HepG2 (cell line): ENCODE data around the gene KNL1. TPM values are rescaled to one million over a fixed set of nuclear protein-coding genes. Genes with fewer than 3 reads are reported as not detected.

Experiments
- EP300 ChIP-seq, 3 experiments: sonication (generic) in 1 of 3; formaldehyde crosslinking in 1 of 3; IDR thresholded peaks; 2 replicates each; pipeline versions ENCODE4 v1.5.1 to v1.6.1; 2011 to 2020; ENCODE audit warnings: low read depth in 2 of 3, low read length in 2 of 3, borderline replicate concordance in 1 of 3, improper control_type of control experiment in 1 of 3, mild to moderate bottlenecking in 1 of 3, missing genetic modification reagents in 1 of 3, moderate library complexity in 1 of 3
- ISX ChIP-seq: sonication (generic); formaldehyde crosslinking; conservative IDR thresholded peaks from 2 replicates; pipeline ENCODE4 v1.5.0; 2020; ENCODE audit warnings: missing genetic modification reagents
- MAFK ChIP-seq, 2 experiments: IDR thresholded peaks in 1 of 2; conservative IDR thresholded peaks in 1 of 2; 2 replicates each; pipeline ENCODE4 v1.6.1; 2011; ENCODE audit warnings: improper control_type of control experiment in 2 of 2, low read length in 2 of 2
- TOE1 ChIP-seq: sonication (generic); formaldehyde crosslinking; IDR thresholded peaks from 2 replicates; pipeline ENCODE4 v1.4.0; 2020; ENCODE audit warnings: mild to moderate bottlenecking, missing genetic modification reagents
- WIZ ChIP-seq: sonication (generic); formaldehyde crosslinking; IDR thresholded peaks from 2 replicates; pipeline ENCODE4 v1.5.1; 2020; ENCODE audit warnings: mild to moderate bottlenecking, missing genetic modification reagents
- ZBTB34 ChIP-seq: sonication (generic); formaldehyde crosslinking; IDR thresholded peaks from 2 replicates; pipeline ENCODE4 v1.8.0; 2022; ENCODE audit warnings: mild to moderate bottlenecking, missing genetic modification reagents
- ZNF333 ChIP-seq: sonication (generic); formaldehyde crosslinking; IDR thresholded peaks from 2 replicates; pipeline ENCODE4 v1.4.0; 2020; ENCODE audit warnings: mild to moderate bottlenecking, missing genetic modification reagents, borderline replicate concordance
- polyA plus RNA-seq, 8 experiments: library from polyadenylated mRNA; depleted of rRNA in 3 of 8; stranded (reverse) in 7 of 8; unstranded in 1 of 8; fragments of >200 nt; fragmentation: Illumina TruSeq in 4 of 8; extraction: Trizol in 4 of 8; gene quantifications; 2 replicates each; pipeline versions ENCODE4 v1.2.1 to v1.2.3, GENCODE V29; 2011 to 2016; ENCODE audit warnings: low read depth in 4 of 8, missing spikeins in 1 of 8, mixed read lengths in 1 of 8; ENCODE audit not compliant: insufficient read depth in 1 of 8
- total RNA-seq, 5 experiments: library from RNA; depleted of rRNA; stranded (reverse); fragments of >200 nt; fragmentation: Illumina TruSeq; extraction: Trizol; gene quantifications; 2 replicates each; pipeline ENCODE4 v1.2.3, GENCODE V29; 2016; ENCODE audit warnings: low read depth in 1 of 5
- TF ChIP-seq, protein P1 (sequence below): sonication (generic); formaldehyde crosslinking; IDR thresholded peaks from 2 replicates; pipeline ENCODE4 v1.4.0; 2020; ENCODE audit warnings: missing genetic modification reagents, mild to moderate bottlenecking, borderline replicate concordance
- TF ChIP-seq, protein P2 (sequence below): sonication (generic); formaldehyde crosslinking; IDR thresholded peaks from 2 replicates; pipeline ENCODE4 v1.9.0; 2021; ENCODE audit warnings: mild to moderate bottlenecking, missing genetic modification reagents
- TF ChIP-seq, protein P3 (sequence below), 2 experiments: sonication (generic) in 1 of 2; formaldehyde crosslinking in 1 of 2; IDR thresholded peaks; 2 replicates each; pipeline versions ENCODE4 v1.4.0 to v1.6.1; 2016 to 2020; ENCODE audit warnings: borderline replicate concordance in 1 of 2, low read depth in 1 of 2, mild to moderate bottlenecking in 1 of 2, missing genetic modification reagents in 1 of 2

The KNL1 gene
- total and polyA plus RNA-seq, 2 of the 13 experiments (the other 11 are each of a cell fraction or from before 2014, with no cell fraction given), result 8.0 to 21.4 TPM

GRCh38 chr15:40694688-40695468 lies 100.8 kb downstream of the KNL1 start, which contains the start of gene RAD51 (continued):
- TF ChIP-seq, protein P1, sequence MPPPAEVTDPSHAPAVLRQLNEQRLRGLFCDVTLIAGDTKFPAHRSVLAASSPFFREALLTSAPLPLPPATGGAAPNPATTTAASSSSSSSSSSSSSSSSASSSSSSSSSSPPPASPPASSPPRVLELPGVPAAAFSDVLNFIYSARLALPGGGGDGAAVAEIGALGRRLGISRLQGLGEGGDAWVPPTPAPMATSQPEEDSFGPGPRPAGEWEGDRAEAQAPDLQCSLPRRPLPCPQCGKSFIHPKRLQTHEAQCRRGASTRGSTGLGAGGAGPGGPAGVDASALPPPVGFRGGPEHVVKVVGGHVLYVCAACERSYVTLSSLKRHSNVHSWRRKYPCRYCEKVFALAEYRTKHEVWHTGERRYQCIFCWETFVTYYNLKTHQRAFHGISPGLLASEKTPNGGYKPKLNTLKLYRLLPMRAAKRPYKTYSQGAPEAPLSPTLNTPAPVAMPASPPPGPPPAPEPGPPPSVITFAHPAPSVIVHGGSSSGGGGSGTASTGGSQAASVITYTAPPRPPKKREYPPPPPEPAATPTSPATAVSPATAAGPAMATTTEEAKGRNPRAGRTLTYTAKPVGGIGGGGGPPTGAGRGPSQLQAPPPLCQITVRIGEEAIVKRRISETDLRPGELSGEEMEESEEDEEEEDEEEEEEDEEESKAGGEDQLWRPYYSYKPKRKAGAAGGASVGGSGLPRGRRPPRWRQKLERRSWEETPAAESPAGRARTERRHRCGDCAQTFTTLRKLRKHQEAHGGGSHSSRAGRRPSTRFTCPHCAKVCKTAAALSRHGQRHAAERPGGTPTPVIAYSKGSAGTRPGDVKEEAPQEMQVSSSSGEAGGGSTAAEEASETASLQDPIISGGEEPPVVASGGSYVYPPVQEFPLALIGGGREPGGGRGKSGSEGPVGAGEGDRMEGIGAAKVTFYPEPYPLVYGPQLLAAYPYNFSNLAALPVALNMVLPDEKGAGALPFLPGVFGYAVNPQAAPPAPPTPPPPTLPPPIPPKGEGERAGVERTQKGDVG, result no peak
- no peak for TF ChIP-seq MAFK (conservative IDR thresholded peaks at IDR 0.05 in 1 of 2, IDR thresholded peaks at IDR 0.05 in 1 of 2; ENCODE audit: low read length in 2 of 2)
- TF ChIP-seq ZNF333 (CRISPR knock-in tag), result peak; percentile 85; the same call in 1 of the 2 replicates
- no peak for TF ChIP-seq ZBTB34 (CRISPR knock-in tag)
- no peak for TF ChIP-seq EP300 (IDR thresholded peaks at IDR 0.05; ENCODE audit: low read depth in 2 of 2, low read length in 2 of 2)
- TF ChIP-seq EP300 (CRISPR knock-in tag; IDR thresholded peaks at IDR 0.05; ENCODE audit: borderline replicate concordance), result no peak; the same call in 1 of the 2 replicates
- TF ChIP-seq WIZ, result no peak
- TF ChIP-seq ISX, result peak; percentile 72; the same call in 1 of the 2 replicates
- TF ChIP-seq, protein P2, sequence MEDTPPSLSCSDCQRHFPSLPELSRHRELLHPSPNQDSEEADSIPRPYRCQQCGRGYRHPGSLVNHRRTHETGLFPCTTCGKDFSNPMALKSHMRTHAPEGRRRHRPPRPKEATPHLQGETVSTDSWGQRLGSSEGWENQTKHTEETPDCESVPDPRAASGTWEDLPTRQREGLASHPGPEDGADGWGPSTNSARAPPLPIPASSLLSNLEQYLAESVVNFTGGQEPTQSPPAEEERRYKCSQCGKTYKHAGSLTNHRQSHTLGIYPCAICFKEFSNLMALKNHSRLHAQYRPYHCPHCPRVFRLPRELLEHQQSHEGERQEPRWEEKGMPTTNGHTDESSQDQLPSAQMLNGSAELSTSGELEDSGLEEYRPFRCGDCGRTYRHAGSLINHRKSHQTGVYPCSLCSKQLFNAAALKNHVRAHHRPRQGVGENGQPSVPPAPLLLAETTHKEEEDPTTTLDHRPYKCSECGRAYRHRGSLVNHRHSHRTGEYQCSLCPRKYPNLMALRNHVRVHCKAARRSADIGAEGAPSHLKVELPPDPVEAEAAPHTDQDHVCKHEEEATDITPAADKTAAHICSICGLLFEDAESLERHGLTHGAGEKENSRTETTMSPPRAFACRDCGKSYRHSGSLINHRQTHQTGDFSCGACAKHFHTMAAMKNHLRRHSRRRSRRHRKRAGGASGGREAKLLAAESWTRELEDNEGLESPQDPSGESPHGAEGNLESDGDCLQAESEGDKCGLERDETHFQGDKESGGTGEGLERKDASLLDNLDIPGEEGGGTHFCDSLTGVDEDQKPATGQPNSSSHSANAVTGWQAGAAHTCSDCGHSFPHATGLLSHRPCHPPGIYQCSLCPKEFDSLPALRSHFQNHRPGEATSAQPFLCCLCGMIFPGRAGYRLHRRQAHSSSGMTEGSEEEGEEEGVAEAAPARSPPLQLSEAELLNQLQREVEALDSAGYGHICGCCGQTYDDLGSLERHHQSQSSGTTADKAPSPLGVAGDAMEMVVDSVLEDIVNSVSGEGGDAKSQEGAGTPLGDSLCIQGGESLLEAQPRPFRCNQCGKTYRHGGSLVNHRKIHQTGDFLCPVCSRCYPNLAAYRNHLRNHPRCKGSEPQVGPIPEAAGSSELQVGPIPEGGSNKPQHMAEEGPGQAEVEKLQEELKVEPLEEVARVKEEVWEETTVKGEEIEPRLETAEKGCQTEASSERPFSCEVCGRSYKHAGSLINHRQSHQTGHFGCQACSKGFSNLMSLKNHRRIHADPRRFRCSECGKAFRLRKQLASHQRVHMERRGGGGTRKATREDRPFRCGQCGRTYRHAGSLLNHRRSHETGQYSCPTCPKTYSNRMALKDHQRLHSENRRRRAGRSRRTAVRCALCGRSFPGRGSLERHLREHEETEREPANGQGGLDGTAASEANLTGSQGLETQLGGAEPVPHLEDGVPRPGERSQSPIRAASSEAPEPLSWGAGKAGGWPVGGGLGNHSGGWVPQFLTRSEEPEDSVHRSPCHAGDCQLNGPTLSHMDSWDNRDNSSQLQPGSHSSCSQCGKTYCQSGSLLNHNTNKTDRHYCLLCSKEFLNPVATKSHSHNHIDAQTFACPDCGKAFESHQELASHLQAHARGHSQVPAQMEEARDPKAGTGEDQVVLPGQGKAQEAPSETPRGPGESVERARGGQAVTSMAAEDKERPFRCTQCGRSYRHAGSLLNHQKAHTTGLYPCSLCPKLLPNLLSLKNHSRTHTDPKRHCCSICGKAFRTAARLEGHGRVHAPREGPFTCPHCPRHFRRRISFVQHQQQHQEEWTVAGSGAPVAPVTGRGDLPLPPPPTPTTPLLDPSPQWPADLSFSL (CRISPR knock-in tag), result no peak
- TF ChIP-seq, protein P3, sequence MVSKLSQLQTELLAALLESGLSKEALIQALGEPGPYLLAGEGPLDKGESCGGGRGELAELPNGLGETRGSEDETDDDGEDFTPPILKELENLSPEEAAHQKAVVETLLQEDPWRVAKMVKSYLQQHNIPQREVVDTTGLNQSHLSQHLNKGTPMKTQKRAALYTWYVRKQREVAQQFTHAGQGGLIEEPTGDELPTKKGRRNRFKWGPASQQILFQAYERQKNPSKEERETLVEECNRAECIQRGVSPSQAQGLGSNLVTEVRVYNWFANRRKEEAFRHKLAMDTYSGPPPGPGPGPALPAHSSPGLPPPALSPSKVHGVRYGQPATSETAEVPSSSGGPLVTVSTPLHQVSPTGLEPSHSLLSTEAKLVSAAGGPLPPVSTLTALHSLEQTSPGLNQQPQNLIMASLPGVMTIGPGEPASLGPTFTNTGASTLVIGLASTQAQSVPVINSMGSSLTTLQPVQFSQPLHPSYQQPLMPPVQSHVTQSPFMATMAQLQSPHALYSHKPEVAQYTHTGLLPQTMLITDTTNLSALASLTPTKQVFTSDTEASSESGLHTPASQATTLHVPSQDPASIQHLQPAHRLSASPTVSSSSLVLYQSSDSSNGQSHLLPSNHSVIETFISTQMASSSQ (IDR thresholded peaks at IDR 0.05; ENCODE audit: low read depth), result peak; percentile 46; the same call in 1 of the 2 replicates
- TF ChIP-seq, protein P3 (CRISPR knock-in tag; IDR thresholded peaks at IDR 0.05; ENCODE audit: borderline replicate concordance), result peak; percentile 66; the same call in 1 of the 2 replicates
- TF ChIP-seq TOE1, result no peak
